SW480 (cell line): ENCODE results near the gene PARS2.

Source experiments
- DNase-seq: peaks from one replicate; pipeline ENCODE4 v3.0.0-alpha.2; 2016; ENCODE audit warnings: low spot score

The PARS2 gene

GRCh38 chr1:54764133-54764921, at the start of gene PARS2:
Gene PARS2 (minus strand): TSS chr1:54764523. CDS start chr1:54759161, 5,362 bp downstream.
- peak; percentile 99 for DNase-seq

GRCh38 chr1:54814126-54814498, 49.8 kb upstream of the PARS2 start:
- no peak for DNase-seq

DNA sequence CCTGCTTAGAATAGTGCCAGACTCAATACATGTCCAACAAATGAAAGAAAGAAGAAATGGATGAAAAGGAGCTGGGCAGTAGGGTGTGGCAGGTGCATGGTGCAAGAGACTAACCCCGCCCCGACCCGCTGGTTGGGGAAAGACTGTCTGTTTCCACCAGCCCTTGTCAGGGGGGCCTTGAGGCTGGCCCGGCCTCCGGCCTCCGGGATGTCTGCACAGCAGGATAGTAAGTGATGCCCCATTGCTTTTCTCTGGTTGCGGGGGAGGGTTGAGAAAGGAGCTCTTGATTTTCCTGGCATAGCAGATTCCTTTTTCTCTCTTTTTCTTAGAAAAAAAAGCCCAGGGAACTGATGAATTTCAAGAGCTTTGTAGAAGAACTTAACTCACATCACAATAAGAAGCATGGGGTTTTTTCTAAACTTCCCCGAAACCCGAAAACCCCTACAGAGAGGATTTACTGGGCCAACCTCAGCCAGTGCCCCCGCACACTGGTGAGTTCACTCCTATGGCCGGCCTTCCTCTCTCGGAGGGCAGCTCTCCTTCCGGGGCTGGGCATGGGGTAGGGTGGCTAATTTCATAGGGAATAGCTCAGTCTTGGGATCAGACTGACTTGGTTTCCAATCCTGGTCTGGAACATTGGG, 49.3 kb upstream of the PARS2 start:
- no peak for DNase-seq

DNA sequence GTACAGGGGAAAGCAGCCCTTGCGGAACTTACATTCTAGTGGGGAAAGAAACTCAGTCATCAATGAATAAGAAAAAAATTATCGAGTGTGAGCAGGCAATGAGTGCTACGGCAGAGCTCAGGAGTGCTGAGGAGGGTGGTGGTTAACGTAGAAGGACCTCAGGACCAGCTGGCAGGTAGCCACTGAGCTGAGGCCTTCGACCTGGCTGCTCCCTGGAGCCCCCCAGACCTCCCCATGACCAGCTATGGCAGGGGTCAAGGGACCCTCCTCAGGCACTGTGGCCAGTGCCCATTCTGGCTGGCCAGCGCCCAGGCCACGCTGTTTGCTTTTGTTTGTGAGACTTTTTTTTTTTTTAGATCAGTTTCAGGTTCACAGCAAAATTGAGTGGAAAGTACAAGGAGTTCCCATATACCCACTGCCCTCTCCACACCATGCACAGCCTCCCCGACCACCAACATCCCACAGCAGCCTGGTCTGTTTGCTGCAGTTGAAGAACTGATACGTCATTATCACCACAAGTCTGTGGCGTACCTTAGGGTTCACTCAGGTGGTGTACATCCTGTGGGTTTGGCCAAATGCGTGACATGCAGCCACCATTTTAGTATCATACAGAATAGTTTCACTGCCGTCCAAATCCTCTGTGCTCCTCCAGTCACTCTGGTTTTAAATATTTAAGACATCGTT, 48.6 kb upstream of the PARS2 start:
- DNase-seq = no peak

GRCh38 chr1:54811739-54812655, 47.7 kb upstream of the PARS2 start:
- no peak for DNase-seq

GRCh38 chr1:54811066-54811465, 46.7 kb upstream of the PARS2 start:
- DNase-seq = no peak

DNA sequence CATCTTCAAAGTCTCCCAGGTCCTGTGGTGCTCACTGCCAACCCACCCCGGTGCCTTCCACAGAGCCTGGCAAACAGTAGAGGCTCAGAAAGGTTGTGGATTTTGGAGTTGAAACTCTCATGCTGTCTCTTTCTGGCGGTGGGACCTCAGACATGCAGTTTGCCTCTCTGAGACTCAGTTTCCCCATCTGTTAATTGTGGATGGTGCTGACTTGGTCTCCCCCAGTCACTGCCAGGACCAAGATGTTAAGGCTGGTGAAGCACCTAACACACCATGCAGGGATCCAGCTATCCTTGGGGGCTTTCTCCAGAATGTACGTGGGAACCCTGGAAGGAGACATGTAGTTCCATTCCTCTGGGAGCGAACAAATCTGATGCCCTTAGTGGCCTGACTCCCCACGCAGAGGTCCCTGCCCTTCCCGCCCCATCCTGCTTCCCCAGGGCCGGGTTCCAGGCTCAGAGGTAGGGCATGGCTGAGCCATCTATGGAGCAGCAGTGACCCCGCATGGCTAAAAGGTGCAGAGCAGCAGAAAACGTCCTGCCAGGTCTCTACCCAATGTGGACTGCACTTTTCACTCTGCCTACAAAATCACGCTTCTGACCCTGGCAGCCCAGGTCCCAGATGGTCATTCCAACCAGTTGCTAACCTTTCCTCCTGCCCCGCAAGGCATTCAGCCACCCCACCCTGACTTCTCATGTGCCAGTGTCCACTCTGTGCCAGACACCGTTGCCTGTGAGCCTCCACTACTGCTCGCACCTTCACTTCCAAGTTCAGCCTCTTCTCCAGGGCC, 46.0 kb upstream of the PARS2 start:
- peak; percentile 46 for DNase-seq

DNA sequence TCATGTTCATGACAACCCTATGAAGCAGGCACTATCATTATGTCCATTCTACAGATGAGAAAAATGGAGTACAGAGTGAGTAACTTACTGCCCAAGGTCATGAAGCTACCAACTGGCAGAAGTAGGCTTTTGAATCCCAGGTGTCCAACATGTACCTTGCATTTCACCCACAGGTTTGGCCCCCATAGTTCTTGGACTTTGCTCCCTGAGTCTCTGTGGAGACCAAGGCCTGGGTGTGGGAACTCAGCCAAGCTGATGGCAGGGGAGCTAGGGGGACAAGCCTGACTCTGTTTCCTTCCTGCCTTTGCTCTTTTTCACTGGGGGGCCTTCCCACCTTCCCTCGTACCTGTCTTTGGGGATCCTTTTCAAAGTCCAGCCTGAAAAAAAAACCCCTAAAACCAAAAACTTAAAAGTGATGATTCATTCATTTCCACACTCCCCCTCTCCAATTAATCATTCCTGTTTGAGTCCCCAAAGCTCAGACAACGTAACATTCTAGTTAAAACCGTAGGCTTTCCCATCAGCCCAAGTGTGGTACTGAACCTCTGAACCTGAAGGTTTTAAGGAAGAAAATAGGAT, 45.3 kb upstream of the PARS2 start:
- no peak for DNase-seq

DNA sequence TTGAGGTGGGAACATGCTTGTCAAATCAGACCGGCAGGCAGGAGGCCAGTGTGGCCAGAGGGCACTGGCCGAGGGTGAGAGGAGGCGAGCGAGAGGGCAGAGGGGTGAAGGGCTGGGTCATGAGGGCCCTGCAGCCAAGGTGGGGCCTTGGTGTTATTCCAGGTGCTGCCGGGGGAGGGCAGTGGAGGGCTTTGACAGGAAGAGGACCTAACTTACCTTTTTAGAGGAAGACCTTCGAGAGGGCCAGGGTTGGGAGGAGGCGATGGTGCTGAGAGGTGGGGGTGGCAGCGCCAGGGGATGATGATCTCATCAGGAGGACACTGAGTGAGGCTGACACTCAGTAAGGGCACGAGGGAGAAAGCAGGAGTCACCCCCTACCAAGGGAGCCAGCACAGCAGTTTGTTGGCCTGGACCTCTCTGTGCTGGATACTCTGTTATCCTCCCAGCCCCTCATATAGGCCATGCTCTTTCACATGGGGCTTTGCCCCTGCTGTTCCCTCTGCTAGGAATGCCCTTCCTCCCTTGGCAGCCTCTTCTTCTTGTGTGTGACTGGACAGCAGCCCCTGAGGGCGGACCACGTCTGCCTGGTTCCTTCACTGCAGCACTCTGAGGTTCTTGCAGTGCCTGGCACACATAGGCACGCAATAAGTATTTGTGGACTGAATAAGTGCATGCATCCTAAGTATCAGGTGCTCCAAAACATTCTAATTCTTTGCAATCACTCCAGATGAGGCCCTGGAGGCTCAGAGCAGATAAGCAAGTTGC, 44.3 kb upstream of the PARS2 start:
- no peak for DNase-seq

- DNase-seq = no peak
These were observed 43.4 kb upstream of the PARS2 start for GRCh38 chr1:54807756-54808155.

DNA sequence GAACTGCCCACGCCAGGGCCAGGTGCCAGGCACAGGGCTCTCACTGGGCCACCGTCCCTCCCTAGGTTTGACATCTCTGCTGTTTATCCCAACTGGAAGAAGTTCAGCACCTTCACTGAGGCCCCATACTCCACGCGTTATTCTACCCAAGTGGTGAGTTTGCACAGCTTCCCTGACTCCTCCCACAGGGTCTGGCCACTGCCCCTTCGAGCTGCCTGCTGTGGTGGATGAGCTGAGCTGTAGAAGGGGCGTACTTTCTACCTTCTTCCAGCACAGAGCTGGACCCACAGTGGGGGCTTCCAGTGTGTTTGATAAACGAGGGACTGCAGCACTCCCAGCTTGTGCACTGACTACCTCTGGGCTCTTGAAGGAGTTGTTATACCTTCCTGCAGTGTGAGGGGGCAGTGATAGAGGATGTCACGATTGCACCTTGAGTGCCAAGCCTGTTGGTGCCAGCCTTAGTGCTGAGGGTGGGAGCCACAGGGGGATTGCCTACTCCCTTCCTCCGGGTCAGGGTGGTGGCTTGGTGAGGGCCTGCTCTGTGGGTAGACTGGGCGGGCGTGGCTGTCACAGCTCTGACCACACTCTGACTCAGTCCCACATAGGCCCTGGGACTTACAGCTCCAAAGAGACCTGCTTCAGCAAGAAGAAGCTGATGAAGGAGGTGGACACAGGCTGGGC, 42.7 kb upstream of the PARS2 start:
- peak; percentile 64 for DNase-seq

- no peak for DNase-seq
These were observed 41.7 kb upstream of the PARS2 start for GRCh38 chr1:54805981-54806381.

GRCh38 chr1:54805466-54805865, 41.1 kb upstream of the PARS2 start:
- no peak for DNase-seq

- DNase-seq = no peak
These were observed 40.3 kb upstream of the PARS2 start for GRCh38 chr1:54804471-54805132.

DNA sequence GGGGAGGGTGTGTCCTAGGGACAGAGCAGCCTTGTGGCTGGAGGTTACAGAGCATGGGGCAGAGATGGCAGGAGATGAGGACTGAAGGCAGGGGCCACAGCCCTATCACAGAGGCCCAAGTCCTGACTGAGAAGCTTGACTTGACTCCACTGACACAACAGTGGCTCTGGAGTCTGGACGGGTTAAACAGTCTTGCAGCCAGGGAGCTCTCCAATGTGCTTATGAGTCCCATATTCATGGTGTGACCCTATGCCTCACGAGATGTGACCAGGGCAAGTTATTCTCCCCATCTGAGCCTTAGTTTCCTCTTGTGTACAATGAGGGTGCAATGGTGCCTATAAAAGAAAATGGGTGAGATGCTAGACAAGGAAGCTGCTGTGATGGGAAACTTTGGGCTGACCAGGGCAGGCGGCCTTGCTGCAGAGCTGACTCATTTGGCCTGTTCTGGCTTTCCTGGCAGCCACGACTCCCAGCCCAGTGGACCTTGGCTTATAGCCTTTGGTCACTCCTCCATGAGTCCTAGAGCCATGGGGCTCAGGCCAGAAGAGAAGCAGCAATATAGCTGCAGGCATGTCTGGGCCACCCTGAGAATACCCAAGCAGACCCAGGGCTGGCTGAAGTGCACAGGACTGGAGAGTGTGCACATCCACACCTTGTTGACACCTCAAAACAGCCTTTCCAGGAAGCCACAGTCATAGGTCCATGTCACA, 39.6 kb upstream of the PARS2 start:
- DNase-seq = no peak

GRCh38 chr1:54800899-54801759, 36.8 kb upstream of the PARS2 start, which contains the start of gene TTC22:
Gene TTC22 (minus strand): TSS chr1:54801323. CDS start chr1:54801163, 160 bp downstream.
- peak; percentile 31 for DNase-seq
